Measurements from ENCODE around the gene SFSWAP.
"Not testable (repeated sequence)": the region's sequence is repeated elsewhere in the genome, so short reads cannot be mapped to it uniquely, and the experiment has no call there.

SFSWAP gene

GRCh38 chr12:131761638-131762037 lies 50.7 kb downstream of the SFSWAP start:
- no peak for DNase-seq (ENCODE audit: low spot score)

GRCh38 chr12:131764738-131765137 lies 53.8 kb downstream of the SFSWAP start:
- no peak for DNase-seq (ENCODE audit: low spot score)

- DNase-seq (ENCODE audit: low spot score) = no peak
Measured at GRCh38 chr12:131765961-131766360, 55.1 kb downstream of the SFSWAP start.

GRCh38 chr12:131766382-131767107 lies 55.7 kb downstream of the SFSWAP start:
- DNase-seq (ENCODE audit: low spot score) = no peak

- DNase-seq (ENCODE audit: low spot score) = no peak
Measured at GRCh38 chr12:131770120-131770519, 59.2 kb downstream of the SFSWAP start.

GRCh38 chr12:131771965-131772364 lies 61.1 kb downstream of the SFSWAP start:
- DNase-seq (ENCODE audit: low spot score) = no peak

- no peak for DNase-seq (ENCODE audit: low spot score)
Measured at GRCh38 chr12:131773582-131774221, 62.8 kb downstream of the SFSWAP start.

- DNase-seq (ENCODE audit: low spot score) = no peak
Measured at GRCh38 chr12:131774576-131775391, 63.9 kb downstream of the SFSWAP start.

- no peak for DNase-seq (ENCODE audit: low spot score)
Measured at GRCh38 chr12:131775392-131776236, 64.7 kb downstream of the SFSWAP start.

GRCh38 chr12:131776237-131776889 lies 65.5 kb downstream of the SFSWAP start:
- DNase-seq (ENCODE audit: low spot score) = no peak

- DNase-seq (ENCODE audit: low spot score) = not testable (repeated sequence)
Measured at GRCh38 chr12:131777269-131777668, 66.4 kb downstream of the SFSWAP start.

- no peak for DNase-seq (ENCODE audit: low spot score)
Measured at GRCh38 chr12:131779027-131779426, 68.1 kb downstream of the SFSWAP start.

GRCh38 chr12:131782061-131782460 lies 71.2 kb downstream of the SFSWAP start:
- DNase-seq (ENCODE audit: low spot score) = no peak

- DNase-seq (ENCODE audit: low spot score) = no peak
Measured at GRCh38 chr12:131783915-131784541, 73.1 kb downstream of the SFSWAP start.

- DNase-seq (ENCODE audit: low spot score) = no peak
Measured at GRCh38 chr12:131784909-131785762, 74.2 kb downstream of the SFSWAP start.

- no peak for DNase-seq (ENCODE audit: low spot score)
Measured at GRCh38 chr12:131785763-131786330, 75.0 kb downstream of the SFSWAP start.

GRCh38 chr12:131786331-131786730 lies 75.4 kb downstream of the SFSWAP start:
- no peak for DNase-seq (ENCODE audit: low spot score)

- no peak for DNase-seq (ENCODE audit: low spot score)
Measured at GRCh38 chr12:131787143-131787660, 76.3 kb downstream of the SFSWAP start.

GRCh38 chr12:131788070-131788469 lies 77.2 kb downstream of the SFSWAP start:
- no peak for DNase-seq (ENCODE audit: low spot score)

Measured in left forelimb (tissue), 1 donor.